Body of pancreas (tissue), 4 donors: ENCODE data around the gene TMEM115. TPM values are rescaled to one million over a fixed set of nuclear protein-coding genes. Genes with fewer than 3 reads are reported as not detected.
A peak's percentile ranks its signal among the peaks of the same experiment; 100 is the strongest.

Experiments used
- ATAC-seq: fragments of 150-250 bp; one replicate; pipeline ENCODE4 v1.9.1; 2016
- DNase-seq, 4 donors: peaks; one replicate each; pipeline ENCODE4 v3.0.0-alpha.2; 2019
- H3K27ac ChIP-seq, 4 donors: fragments of 200-600 bp; sonication (generic); 1 replicate in 3 of 4; 2 replicates in 1 of 4; pipeline versions ENCODE4 v1.5.1 to v1.6.1; 2016 to 2019; ENCODE audit warnings: mild to moderate bottlenecking in 1 of 4, mixed read lengths in 1 of 4, moderate library complexity in 1 of 4
- H3K27me3 ChIP-seq, 2 donors: fragments of 200-600 bp; sonication (generic); one replicate each; pipeline ENCODE4 v1.6.0; 2016; ENCODE audit warnings: mild to moderate bottlenecking in 1 of 2
- H3K36me3 ChIP-seq, 2 donors: fragments of 200-600 bp; sonication (generic); replicated peaks in 1 of 2; 2 replicates each; pipeline ENCODE4 v1.5.1; 2016; ENCODE audit warnings: low read depth in 2 of 2; ENCODE audit not compliant: insufficient read depth in 1 of 2
- H3K4me1 ChIP-seq: fragments of 200-600 bp; sonication (generic); one replicate; pipeline ENCODE4 v1.6.0; 2016
- H3K4me3 ChIP-seq, 2 donors: fragments of 200-600 bp; sonication (generic); 1 replicate in 1 of 2; 2 replicates in 1 of 2; pipeline ENCODE4 v1.5.1; 2016 to 2019
- H3K9me3 ChIP-seq, 3 donors: fragments of 200-600 bp; sonication (generic); 1 replicate in 2 of 3; 2 replicates in 1 of 3; pipeline ENCODE4 v1.5.1; 2016
- POLR2A ChIP-seq, 3 donors: fragments of 450-650 bp; IDR thresholded peaks; one replicate each; pipeline ENCODE4 v1.6.1; 2016; ENCODE audit warnings: antibody characterized with exemption in 3 of 3, mild to moderate bottlenecking in 2 of 3
- WGBS, 2 donors: methylation state at CpG; one replicate each; pipeline ENCODE4 v1.1.5; 2017; 5-methylcytosine and 5-hydroxymethylcytosine counted together
- intact Hi-C: fragments of 100-400 bp; cut with DNase I; formaldehyde crosslinking; loops from one replicate; pipeline ENCODE4 v1.15.1; 2023
- total RNA-seq, 2 donors: library from RNA; depleted of rRNA; stranded (reverse); fragments of >200 nt; gene quantifications; one replicate each; pipeline ENCODE4 v1.1.0, GENCODE V29; 2016
- TF ChIP-seq, protein P1 (sequence below), 7 experiments: fragments of 450-650 bp in 4 of 7; fragments of 200-600 bp in 3 of 7; sonication (generic) in 3 of 7; IDR thresholded peaks; one replicate each; pipeline ENCODE4 v1.5.1; 2016 to 2019; ENCODE audit warnings: antibody characterized with exemption in 7 of 7

Gene TMEM115
- total RNA-seq, 2 donors from 2014 or later = 39.4 to 54.1 TPM

DNA sequence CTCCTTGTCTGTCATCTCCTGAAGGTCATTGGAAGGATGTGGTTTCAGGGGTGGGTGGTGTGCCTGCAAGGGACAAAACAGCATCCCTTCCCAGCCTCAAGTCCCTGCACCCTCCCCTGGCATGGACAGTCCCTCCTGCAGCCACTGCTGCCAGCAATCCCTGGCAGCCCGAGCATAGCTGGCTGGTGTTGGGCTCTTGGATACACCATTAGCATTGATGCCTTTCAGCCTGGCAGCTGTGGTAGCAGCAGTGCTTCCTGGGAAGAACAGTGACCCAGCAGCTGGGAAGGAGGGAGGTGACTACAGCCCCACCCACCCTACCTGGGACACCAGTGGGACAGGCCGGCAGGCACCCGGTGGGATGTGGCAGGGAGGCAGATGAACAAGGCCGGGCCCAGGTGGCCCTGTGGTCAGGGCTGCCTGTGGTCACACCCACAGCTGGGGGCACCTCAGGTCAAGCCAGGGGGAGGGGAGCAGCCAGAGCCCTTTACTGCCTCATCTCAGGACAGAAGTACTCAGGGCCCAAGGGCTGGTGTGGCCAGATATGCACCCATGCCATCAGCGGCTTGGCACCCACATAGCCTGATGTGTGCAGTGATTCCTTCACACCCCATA is 32.9 kb upstream of the TMEM115 start:
- WGBS, 2 donors = 49 to 82% methylated on average over 3 to 5 of the region's 5 CpGs
- H3K4me1 ChIP-seq = peaks cover 19% of the 10 kb centered on the region
- ATAC-seq = no peak
- intact Hi-C loops = no loop called here
- TF ChIP-seq, protein P1, sequence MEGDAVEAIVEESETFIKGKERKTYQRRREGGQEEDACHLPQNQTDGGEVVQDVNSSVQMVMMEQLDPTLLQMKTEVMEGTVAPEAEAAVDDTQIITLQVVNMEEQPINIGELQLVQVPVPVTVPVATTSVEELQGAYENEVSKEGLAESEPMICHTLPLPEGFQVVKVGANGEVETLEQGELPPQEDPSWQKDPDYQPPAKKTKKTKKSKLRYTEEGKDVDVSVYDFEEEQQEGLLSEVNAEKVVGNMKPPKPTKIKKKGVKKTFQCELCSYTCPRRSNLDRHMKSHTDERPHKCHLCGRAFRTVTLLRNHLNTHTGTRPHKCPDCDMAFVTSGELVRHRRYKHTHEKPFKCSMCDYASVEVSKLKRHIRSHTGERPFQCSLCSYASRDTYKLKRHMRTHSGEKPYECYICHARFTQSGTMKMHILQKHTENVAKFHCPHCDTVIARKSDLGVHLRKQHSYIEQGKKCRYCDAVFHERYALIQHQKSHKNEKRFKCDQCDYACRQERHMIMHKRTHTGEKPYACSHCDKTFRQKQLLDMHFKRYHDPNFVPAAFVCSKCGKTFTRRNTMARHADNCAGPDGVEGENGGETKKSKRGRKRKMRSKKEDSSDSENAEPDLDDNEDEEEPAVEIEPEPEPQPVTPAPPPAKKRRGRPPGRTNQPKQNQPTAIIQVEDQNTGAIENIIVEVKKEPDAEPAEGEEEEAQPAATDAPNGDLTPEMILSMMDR (IDR thresholded peaks at IDR 0.05) = no peak
- TF ChIP-seq POLR2A (IDR thresholded peaks at IDR 0.05) = no peak
- H3K36me3 ChIP-seq = no peaks in the 10 kb centered on the region
- no peaks in the 10 kb centered on the region for H3K9me3 ChIP-seq
- no peaks in the 10 kb centered on the region for H3K27me3 ChIP-seq
- H3K27ac ChIP-seq = no peak overlapping the region
- no peak overlapping the region for H3K4me3 ChIP-seq
- peak in 1 of 4 donors; percentile 59 for DNase-seq

DNA sequence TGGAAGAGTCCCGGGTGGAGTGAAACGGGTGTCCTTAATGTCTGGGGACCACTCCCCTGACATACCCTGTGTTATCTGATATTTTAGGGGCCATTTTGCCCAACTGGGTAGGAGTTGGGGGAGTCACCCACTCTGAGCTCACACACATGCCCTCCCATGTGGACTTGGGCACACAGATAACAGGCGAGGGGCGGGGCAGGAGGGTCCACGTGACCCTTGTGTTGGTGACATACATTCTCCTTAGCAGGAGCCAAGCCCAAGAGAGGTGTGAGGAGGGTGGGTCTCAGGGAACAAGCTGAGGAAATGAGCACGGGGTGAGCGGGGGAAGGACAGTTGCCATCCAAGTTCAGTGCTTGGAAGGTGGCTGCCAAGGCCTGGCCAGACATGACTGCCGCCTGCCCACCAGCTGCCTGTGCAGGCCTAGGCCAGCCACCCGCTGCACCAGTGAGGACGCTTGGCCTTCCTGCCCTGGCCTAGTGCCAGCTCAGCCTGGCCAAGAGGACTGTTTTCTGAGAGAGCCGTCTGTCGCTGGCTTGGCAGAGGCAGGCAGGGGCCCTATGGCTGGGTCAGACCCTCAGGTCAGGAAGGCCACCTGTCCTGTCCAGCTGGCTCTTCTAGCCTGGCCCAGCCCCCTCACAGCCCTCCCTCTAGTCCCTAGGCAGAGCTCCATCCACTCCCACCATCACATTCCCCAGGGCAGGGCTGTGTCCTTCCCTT is 31.3 kb upstream of the TMEM115 start:
- no peaks in the 10 kb centered on the region for H3K9me3 ChIP-seq
- DNase-seq = peak; percentile 68 to 90 (median 82)
- no peak for TF ChIP-seq POLR2A (IDR thresholded peaks at IDR 0.05)
- TF ChIP-seq, protein P1 (IDR thresholded peaks at IDR 0.05) = no peak
- peak; percentile 67 for ATAC-seq
- H3K36me3 ChIP-seq = no peaks in the 10 kb centered on the region
- H3K4me1 ChIP-seq = peaks cover 19% of the 10 kb centered on the region
- peak overlapping the region; percentile 22 to 69 (median 32) for H3K27ac ChIP-seq
- intact Hi-C loops = no loop called here
- WGBS, 2 donors = 49 to 61% methylated on average over 9 to 12 of the region's 12 CpGs
- no peaks in the 10 kb centered on the region for H3K27me3 ChIP-seq
- H3K4me3 ChIP-seq = no peak overlapping the region

DNA sequence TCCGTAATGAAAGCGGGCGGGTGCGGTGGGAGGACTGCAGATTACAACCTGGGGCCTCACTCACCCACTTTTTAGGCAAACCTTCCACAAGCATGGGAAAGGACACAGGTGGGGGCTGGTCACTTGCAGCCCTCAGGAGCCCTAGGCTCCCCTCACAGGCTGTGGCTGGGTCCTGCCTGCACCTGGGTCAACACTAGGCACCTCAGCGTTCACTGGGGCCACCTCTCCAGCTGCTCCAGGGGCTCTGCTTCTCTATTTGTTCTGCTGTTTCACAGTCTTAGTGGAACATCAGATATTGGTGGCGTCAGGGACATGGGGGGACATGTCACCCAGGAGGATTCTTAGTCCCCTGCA is 30.1 kb upstream of the TMEM115 start:
- ATAC-seq (no peak), DNase-seq (peak in 3 of 4 donors; percentile 43 to 73 (median 72))
- H3K27me3 ChIP-seq = no peaks in the 10 kb centered on the region
- WGBS, 2 donors = 37 to 61% methylated on average over 4 to 6 of the region's 6 CpGs
- H3K9me3 ChIP-seq = no peaks in the 10 kb centered on the region
- TF ChIP-seq POLR2A (IDR thresholded peaks at IDR 0.05) = no peak
- TF ChIP-seq, protein P1 (IDR thresholded peaks at IDR 0.05) = no peak
- intact Hi-C loops = no loop called here
- H3K36me3 ChIP-seq = no peaks in the 10 kb centered on the region
- no peak overlapping the region for H3K4me3 ChIP-seq
- peak overlapping the region in 3 of 4 donors; percentile 18 to 69 (median 27) for H3K27ac ChIP-seq
- peaks cover 19% of the 10 kb centered on the region for H3K4me1 ChIP-seq

DNA sequence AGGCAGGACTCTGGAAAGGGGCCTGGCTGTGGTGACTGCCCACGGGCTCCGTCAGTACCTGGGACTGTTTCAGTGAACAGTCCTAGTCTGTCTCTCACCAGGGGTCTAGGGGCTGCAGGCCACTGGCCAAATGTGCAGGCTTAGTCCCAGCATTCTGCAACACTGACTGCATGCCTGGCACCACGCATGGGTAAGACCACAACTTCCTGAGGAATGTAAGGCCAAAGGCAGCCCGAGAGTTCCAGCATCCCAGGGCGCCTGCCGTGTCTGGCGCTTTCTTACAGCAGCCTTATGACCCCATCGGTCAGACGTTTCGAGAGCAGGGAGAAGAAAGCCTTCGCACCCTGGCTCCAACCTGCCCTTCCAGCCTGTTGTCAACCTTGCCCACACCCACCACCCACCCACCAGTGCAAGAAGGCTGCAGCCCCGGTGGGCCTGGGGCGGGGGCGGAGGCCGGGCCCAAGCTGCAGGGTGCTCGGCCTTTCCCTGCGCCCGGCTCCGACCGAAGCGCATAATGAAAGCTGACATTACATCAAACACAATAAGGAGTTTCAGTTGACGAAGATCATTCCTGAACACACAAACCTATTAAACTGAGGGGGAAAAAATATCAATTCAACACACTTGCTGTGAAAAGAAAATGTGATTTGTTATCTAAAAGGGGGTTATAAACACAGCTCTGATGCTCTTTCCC is 29.5 kb upstream of the TMEM115 start:
- Histone ChIP-seq H3K36me3 (no peaks in the 10 kb centered on the region), H3K4me3 (no peak overlapping the region), H3K4me1 (peaks cover 19% of the 10 kb centered on the region), H3K9me3 (no peaks in the 10 kb centered on the region), H3K27me3 (no peaks in the 10 kb centered on the region), H3K27ac (peak overlapping the region in 2 of 4 donors; percentile 18 to 69)
- intact Hi-C loops = no loop called here
- no peak for ATAC-seq
- DNase-seq = peak in 2 of 4 donors; percentile 37 to 40
- TF ChIP-seq POLR2A (IDR thresholded peaks at IDR 0.05) = no peak
- TF ChIP-seq, protein P1 (IDR thresholded peaks at IDR 0.05) = peak in 1 of 7 experiments; percentile 5
- 76 to 82% methylated on average over 16 to 22 of the region's 22 CpGs for WGBS, 2 donors
